Peyer's patch (tissue), 4 donors: ENCODE data around the gene REPS1.

Source experiments
- POLR2A ChIP-seq, 2 donors: fragments of 450-650 bp; IDR thresholded peaks; one replicate each; pipeline ENCODE4 v1.5.1; 2017; ENCODE audit warnings: antibody characterized with exemption in 2 of 2, mild to moderate bottlenecking in 2 of 2, moderate library complexity in 2 of 2
- TF ChIP-seq, protein P1 (sequence below), 6 experiments: fragments of 450-650 bp in 4 of 6; fragments of 200-600 bp in 2 of 6; sonication (generic) in 1 of 6; IDR thresholded peaks; one replicate each; pipeline ENCODE4 v1.5.1; 2017 to 2019; ENCODE audit warnings: antibody characterized with exemption in 6 of 6, mild to moderate bottlenecking in 3 of 6, moderate library complexity in 1 of 6

DNA sequence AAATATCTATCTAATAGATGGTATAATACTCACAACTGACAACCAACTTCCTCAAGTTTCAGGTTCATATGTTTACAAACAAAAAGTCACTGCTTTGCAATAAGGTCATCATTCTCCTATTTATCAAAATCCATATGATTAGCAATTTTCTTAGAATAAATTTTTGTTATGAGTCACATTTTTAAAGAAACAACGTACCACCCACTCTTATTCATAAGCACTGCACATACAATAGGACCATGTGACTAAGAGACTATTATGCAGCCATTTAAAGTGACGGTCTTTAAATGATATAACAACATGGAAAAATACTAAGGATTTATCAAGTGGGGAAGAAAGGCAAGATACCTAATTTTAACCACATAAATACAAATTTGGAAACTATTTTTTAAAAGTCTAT, 40.0 kb downstream of the REPS1 start:
- TF ChIP-seq POLR2A (IDR thresholded peaks at IDR 0.05), result no peak
- TF ChIP-seq, protein P1, sequence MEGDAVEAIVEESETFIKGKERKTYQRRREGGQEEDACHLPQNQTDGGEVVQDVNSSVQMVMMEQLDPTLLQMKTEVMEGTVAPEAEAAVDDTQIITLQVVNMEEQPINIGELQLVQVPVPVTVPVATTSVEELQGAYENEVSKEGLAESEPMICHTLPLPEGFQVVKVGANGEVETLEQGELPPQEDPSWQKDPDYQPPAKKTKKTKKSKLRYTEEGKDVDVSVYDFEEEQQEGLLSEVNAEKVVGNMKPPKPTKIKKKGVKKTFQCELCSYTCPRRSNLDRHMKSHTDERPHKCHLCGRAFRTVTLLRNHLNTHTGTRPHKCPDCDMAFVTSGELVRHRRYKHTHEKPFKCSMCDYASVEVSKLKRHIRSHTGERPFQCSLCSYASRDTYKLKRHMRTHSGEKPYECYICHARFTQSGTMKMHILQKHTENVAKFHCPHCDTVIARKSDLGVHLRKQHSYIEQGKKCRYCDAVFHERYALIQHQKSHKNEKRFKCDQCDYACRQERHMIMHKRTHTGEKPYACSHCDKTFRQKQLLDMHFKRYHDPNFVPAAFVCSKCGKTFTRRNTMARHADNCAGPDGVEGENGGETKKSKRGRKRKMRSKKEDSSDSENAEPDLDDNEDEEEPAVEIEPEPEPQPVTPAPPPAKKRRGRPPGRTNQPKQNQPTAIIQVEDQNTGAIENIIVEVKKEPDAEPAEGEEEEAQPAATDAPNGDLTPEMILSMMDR (IDR thresholded peaks at IDR 0.05), result no peak
